ENCODE results near the gene ZNF536.

GRCh38 chr19:30547246-30547645 is 175.1 kb downstream of the ZNF536 start:
- TF ChIP-seq FOS (IDR thresholded peaks at IDR 0.05; ENCODE audit: borderline replicate concordance, extremely low read depth, insufficient read length) (no peak), CHD1 (IDR thresholded peaks at IDR 0.05; ENCODE audit: low read depth, low read length) (no peak), ATF7 (IDR thresholded peaks at IDR 0.05; ENCODE audit: low read depth) (no peak), SRF (IDR thresholded peaks at IDR 0.05; ENCODE audit: low read depth in 2 of 2, low read length in 2 of 2) (no peak), POLR2A (IDR thresholded peaks at IDR 0.05; ENCODE audit: low read depth, low read length) (no peak), CTCF (IDR thresholded peaks at IDR 0.05 in 2 of 3, conservative IDR thresholded peaks at IDR 0.05 in 1 of 3; ENCODE audit: control insufficient read depth in 2 of 3, extremely low read depth in 1 of 3, insufficient read depth in 1 of 3, low read depth in 3 of 3, low read length in 3 of 3) (no peak)
